Retinal pigment epithelial cell (primary cell): Measurements from ENCODE around the gene PRKAA1.
"Not testable (repeated sequence)": the region's sequence is repeated elsewhere in the genome, so short reads cannot be mapped to it uniquely, and the experiment has no call there.

Source experiments
- DNase-seq: peaks from one replicate; pipeline ENCODE4 v3.0.0-alpha.2; 2010; ENCODE audit warnings: low read depth
- H3K4me3 ChIP-seq: 2 replicates; pipeline ENCODE4 v1.5.1; 2011; ENCODE audit warnings: mild to moderate bottlenecking, low read length, control low read depth, moderate library complexity
- TF ChIP-seq, protein P1 (sequence below): conservative IDR thresholded peaks from 2 replicates; pipeline ENCODE4 v1.5.1; 2011; ENCODE audit warnings: low read depth, low read length, control low read depth, inconsistent platforms

Gene PRKAA1

DNA sequence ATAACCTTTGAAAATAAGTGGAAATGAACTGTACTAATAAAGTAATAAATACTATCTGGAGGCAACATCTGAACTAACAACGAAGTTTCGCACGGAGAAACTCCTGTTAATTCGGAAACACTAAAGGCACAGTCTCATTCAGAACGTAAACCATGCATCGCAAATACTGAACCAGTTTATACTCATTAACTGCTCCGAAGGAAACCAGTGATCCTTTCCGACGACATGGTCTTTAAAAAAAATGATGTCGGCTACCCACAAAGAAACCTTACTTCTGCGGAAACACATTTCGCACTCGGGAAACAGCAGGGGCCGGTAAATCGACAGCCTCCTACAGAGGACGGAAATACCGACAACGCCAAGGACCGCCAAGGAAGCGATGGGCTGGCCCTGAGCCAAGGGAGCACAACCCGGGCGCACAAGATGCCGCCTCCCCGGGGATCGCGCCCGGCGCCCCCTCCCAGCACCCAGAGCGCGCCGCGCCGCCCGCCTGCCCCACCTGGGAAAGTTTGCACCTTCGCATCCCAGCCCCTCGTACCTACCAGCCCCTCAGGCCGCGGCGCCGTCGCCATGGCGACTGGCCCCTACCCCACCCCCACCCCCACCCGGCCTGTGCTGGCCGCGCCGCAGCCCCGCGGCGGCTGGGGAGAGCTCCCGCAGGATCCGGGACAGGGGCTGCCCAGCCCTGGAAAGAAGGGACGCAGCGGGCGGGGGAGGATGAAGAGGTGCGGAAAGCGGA, 732 bp downstream of the PRKAA1 start:
- DNase-seq: no peak
- TF ChIP-seq, protein P1, sequence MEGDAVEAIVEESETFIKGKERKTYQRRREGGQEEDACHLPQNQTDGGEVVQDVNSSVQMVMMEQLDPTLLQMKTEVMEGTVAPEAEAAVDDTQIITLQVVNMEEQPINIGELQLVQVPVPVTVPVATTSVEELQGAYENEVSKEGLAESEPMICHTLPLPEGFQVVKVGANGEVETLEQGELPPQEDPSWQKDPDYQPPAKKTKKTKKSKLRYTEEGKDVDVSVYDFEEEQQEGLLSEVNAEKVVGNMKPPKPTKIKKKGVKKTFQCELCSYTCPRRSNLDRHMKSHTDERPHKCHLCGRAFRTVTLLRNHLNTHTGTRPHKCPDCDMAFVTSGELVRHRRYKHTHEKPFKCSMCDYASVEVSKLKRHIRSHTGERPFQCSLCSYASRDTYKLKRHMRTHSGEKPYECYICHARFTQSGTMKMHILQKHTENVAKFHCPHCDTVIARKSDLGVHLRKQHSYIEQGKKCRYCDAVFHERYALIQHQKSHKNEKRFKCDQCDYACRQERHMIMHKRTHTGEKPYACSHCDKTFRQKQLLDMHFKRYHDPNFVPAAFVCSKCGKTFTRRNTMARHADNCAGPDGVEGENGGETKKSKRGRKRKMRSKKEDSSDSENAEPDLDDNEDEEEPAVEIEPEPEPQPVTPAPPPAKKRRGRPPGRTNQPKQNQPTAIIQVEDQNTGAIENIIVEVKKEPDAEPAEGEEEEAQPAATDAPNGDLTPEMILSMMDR: no peak
- H3K4me3 ChIP-seq: peak overlapping the region; percentile 90

- DNase-seq: no peak
- TF ChIP-seq, protein P1: no peak
- H3K4me3 ChIP-seq: peak overlapping the region; percentile 90
Measured at GRCh38 chr5:40796487-40796889, 1.7 kb downstream of the PRKAA1 start.

DNA sequence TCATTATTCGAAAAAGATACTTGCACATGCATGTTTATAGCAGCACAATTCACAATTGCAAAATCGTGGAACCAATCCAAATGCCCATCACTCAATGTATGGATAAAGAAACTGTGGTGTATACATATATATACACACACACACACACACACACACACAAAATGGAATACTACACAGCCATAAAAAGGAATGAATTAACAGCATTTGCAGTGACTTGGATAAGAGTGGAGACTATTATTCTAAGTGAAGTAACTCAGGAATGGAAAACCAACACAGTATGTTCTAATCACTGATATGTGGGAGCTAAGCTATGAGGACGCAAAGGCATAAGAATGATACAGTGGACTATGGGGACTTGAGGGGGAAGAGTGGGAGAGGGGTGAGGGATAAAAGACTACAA, 3.3 kb downstream of the PRKAA1 start:
- not testable (repeated sequence) for H3K4me3 ChIP-seq, DNase-seq

DNA sequence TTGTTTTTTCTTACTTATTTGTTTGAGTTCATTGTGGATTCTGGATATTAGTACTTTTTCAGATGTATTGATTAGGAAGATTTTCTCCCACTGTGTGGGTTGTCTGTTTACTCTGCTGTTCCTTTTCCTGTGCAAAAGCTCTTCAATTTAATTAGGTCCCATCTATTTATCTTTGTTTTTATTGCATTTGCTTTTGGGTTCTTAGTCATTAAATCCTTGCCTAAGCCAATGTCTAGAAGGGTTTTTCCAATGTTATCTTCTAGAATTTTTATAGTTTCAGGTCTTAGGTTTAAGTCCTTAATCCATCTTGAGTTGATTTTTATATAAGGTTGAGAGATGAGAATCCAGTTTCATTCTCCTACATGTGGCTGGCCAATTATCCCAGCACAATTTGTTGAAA, 3.8 kb downstream of the PRKAA1 start:
- H3K4me3 ChIP-seq: not testable (repeated sequence)

DNA sequence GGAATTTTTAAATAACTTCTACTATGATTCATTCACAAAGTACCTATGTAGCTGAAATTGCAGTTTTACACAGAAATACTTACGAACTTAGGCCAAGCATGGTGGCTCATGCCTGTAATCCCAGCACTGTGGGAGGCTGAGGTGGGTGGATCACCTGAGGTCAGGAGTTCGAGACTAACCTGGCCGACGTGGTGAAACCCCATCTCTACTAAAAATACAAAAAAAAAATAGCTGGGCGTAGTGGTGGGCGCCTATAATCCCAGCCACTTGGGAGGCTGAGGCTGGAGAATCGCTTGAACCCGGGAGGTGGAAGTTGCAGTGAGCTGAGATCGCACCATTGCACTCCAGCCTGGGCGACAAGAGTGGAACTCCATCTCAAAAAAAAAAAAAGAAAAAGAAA, 5.5 kb downstream of the PRKAA1 start:
- not testable (repeated sequence) for H3K4me3 ChIP-seq, DNase-seq

More for the DNA sequence above, 3.8 kb downstream of the PRKAA1 start:
- not testable (repeated sequence) for DNase-seq

DNA sequence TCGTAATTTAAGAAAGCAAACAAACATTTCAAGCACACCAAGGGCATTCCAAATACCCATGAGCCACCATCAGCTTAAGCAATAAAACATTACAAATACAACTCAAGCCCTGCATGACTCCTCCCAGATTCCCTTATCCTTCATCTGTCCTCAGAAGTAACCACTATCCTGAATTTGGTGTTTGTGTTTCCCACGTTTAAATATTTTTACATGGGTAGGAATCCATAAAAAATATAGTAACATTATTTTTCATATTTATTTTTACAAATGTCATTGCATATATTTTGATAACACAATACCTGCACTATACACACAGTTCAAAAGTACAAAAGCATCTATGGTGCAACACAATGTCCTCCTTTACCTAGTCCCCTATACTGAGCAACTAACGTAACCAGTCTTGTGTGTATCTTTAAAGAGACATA, 6.4 kb downstream of the PRKAA1 start:
- TF ChIP-seq, protein P1: no peak
- DNase-seq: no peak
- H3K4me3 ChIP-seq: no peak overlapping the region

DNA sequence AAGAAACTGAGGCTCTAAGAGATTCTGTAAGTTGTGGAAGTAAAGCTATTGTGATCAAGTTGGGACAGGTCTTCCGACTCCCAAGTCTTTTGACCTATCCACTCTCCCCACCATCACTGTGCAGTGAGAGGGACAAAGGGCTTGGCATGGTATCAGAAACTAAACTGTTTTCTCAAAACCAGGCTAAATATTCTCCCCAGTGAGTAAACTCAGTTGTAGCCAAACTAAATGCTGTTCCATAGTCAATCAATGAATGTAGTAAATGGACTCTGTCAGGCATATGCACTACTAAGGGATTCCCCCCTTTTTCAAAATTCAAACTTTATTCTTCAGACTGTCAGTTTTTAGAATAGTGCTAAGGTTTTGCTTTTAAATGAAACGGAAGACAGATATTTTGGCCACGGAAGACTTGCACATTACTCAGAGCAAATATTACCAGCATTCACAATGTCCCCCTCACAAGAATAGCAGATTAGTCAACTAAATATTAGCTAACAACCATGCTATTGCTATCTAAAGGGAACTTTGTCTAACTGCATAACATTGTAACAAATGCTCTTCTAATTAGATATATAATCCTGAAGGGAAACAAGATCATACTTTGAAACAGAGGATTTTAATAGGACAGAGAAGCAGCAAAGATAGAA, 7.1 kb downstream of the PRKAA1 start:
- TF ChIP-seq, protein P1: no peak
- no peak for DNase-seq
- H3K4me3 ChIP-seq: no peak overlapping the region

GRCh38 chr5:40788941-40789340, 9.2 kb downstream of the PRKAA1 start:
- not testable (repeated sequence) for DNase-seq

GRCh38 chr5:40787986-40788385, 10.2 kb downstream of the PRKAA1 start:
- no peak overlapping the region for H3K4me3 ChIP-seq
- no peak for DNase-seq
- TF ChIP-seq, protein P1: no peak

More at GRCh38 chr5:40788941-40789340, 9.2 kb downstream of the PRKAA1 start:
- H3K4me3 ChIP-seq: not testable (repeated sequence)

- H3K4me3 ChIP-seq, DNase-seq: not testable (repeated sequence)
Measured at GRCh38 chr5:40786664-40787063, 11.5 kb downstream of the PRKAA1 start.
